ACHN (cell line): ENCODE measurements around the gene TBC1D9B.
A peak's percentile ranks its signal among the peaks of the same experiment; 100 is the strongest.

Experiments
- DNase-seq: peaks from one replicate; pipeline ENCODE4 v3.0.0-alpha.2; 2015
- in situ Hi-C: cut with HindIII; loops from 2 replicates; pipeline ENCODE4 v1.10.0; 2017; ENCODE audit warnings: low sequenced_read_pairs, low pct_ligation_motif_present, low pct_unique_long_range_greater_than_20kb

TBC1D9B gene

DNA sequence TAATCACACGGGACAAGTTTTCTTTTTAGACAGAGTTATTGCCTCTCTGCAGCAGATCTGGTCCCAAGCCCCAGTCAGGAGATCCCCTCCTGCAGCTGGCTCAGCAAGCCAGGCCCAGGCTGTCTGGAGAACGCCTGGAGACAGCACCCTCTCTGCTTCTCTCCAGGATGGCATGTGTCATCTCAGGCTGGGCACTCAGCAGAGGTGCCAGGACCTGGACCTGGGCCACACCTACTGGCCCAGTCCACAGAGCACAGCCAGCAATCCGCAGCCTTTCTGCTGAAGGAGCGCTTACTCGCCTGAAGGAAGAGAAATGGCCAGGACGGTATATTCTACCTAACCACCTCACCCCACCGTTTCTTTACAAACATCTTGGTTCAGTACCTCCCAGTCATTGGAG is 4.7 kb upstream of the TBC1D9B start:
- no peak for DNase-seq
- in situ Hi-C loops: no loop called here

DNA sequence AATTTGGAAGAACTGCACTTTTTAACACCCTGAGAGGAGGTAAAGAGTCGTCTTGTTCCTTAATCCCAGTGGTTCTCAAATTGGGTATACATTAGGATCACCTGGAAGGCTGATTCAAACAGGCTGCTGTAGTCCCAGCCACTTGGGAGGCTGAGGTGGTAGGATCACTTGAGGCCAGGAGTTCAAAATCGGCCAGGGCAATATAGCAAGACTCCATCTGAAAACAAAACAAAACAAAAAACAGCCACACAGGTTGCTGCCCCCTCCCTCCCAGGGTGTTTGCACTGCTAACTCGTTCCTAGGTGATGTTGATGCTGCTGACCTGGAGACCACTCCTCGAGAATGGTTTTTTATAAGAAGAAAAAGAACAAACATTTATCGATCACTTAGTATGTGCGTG is 1.5 kb upstream of the TBC1D9B start:
- DNase-seq: no peak
- in situ Hi-C loops: no loop called here

- no peak for DNase-seq
- in situ Hi-C loops: no loop called here
Observed at GRCh38 chr5:179908528-179908927, 831 bp upstream of the TBC1D9B start.

GRCh38 chr5:179906795-179907555 is 722 bp downstream of the TBC1D9B start:
- in situ Hi-C loops: no loop called here

GRCh38 chr5:179906294-179906794 is 1.4 kb downstream of the TBC1D9B start:
- no peak for DNase-seq
- in situ Hi-C loops: no loop called here

More at GRCh38 chr5:179906795-179907555, 722 bp downstream of the TBC1D9B start:
- DNase-seq: peak; percentile 28

GRCh38 chr5:179905161-179905560 is 2.5 kb downstream of the TBC1D9B start:
- DNase-seq: no peak
- in situ Hi-C loops: no loop called here

DNA sequence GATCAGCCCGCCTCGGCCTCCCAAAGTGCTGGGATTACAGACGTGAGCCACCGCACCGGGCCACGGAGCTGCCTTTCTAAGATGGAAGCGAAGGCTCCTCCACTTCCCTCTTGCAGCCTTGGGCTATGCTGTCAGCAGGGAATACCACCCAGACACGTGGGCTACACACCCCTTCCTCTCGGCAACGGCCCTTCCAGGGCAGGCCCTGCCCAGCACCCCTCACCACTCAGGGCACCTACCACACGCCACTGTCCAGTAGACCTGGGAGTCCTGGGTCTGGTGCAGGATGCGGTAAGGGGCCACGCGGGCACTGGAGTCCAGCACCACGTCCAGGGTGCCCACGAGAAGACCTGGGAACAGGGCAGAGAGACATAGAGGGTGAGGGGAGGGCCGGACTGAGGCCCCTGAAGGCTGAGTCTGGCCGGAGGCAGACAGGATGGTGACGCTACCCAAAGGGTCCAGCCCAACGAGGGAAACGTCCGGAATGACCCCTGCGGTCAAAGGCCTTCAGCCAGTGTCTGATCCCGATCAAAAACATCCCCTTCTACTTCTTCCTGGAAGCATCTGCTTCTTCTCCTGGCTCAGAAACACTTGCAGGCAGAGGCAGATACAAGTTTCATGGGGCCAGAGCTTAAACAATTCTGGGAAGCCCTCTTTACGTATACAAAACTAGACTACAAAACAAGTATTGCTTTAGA is 3.1 kb downstream of the TBC1D9B start:
- in situ Hi-C loops: no loop called here

DNA sequence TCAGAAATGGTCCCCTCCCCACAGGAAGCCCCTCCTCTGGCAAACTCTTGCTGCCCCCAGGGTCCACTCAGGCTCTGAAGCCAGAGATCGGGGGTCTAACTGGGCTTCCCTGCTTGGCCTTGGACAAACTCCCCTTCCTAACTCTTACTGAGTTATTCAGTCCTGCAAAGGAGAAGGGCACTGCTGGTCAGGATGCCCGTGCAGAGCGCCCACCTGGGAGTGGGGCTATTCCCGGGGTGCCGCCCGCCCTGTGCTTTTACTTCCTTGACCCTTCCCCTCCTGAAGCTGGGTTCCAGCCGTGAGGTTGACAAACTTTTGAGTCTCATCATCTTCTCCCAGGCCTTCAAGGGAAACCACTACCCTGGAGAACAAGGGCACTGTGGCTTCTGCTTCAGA is 4.9 kb downstream of the TBC1D9B start:
- in situ Hi-C loops: no loop called here
- no peak for DNase-seq

More for the DNA sequence above, 3.1 kb downstream of the TBC1D9B start:
- no peak for DNase-seq

DNA sequence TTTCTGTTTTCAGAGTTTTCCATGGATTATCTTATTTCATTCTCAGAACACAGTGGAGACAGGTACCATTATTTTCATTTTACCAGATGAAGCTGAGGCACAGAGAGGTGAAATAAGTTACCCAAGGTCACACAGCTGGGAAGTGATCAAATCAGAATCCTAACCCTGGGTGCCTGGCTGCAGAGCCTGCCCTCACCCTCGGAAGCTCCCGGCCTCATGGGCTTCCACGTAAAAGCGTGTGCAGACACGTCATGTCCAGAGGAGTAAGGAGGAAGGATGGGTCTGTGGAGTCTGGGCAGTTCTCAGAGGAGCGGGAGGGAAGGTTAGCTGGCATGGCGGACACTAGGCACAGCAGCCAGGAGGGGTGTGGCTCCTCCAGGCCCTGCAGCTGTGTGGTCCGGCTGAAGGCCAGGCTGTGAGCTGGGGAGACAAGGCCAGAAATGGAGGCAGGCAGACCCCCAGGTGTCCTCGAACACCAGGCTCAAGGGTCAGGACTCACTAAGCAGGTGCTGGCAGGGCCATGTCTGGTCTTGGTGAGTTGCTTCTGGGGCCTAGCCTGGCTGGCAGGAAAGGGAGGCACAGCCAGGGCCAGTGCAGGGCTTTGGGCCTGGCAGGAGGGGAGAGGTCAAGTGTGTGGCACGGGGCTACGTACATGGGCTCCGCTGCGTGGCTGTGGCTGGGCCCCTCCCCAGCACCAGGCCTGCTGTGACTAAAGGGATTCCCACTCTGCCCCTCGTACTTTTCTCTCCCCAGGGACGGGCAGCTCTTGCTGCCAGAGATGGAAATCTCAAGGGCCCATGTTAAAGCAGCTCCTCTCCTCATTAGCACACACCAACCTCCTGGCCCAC is 5.6 kb downstream of the TBC1D9B start:
- in situ Hi-C loops: no loop called here
- no peak for DNase-seq

GRCh38 chr5:179901462-179901861 is 6.2 kb downstream of the TBC1D9B start:
- in situ Hi-C loops: no loop called here

GRCh38 chr5:179900711-179901110 is 7.0 kb downstream of the TBC1D9B start:
- DNase-seq: no peak
- in situ Hi-C loops: no loop called here

More at GRCh38 chr5:179901462-179901861, 6.2 kb downstream of the TBC1D9B start:
- DNase-seq: no peak

DNA sequence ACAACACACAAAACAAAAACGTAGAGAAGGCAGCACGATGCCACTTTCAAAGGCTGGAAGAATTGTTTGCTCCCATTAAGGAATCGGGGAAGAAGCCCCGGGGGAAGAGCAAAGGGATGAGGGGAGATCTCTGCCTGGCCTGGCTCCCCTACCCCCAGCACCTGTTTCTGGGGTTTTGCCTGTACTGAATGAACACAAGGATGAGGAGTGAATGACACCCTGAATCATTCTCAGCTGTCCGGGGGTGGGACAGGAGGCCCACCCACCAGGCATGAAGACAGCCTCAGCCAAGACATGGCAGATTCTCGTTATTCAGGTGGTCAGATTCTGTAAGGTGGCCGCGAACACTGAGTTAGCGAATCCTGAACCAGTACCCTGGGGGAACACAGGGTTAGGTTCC is 7.5 kb downstream of the TBC1D9B start:
- no peak for DNase-seq
- in situ Hi-C loops: no loop called here

DNA sequence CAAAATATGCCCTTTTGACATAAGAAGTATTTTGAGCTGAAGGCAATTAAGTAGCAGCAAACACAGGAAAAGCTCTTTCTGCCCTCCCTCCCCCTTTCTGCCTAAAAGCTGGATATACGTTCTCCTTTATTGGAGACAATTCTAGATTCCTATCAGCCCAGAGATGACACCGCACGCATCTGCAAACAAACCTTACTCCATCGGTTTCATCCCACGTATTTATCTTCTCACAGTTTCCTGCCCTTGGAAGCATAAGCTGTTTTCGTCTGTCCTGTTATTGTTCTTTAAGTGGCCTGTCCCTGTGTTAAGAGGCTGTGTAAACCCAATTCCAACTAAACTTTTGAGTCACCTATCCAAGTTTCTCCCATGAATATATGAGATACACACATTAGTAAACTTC is 11.8 kb downstream of the TBC1D9B start:
- DNase-seq: no peak
- in situ Hi-C loops: no loop called here

DNA sequence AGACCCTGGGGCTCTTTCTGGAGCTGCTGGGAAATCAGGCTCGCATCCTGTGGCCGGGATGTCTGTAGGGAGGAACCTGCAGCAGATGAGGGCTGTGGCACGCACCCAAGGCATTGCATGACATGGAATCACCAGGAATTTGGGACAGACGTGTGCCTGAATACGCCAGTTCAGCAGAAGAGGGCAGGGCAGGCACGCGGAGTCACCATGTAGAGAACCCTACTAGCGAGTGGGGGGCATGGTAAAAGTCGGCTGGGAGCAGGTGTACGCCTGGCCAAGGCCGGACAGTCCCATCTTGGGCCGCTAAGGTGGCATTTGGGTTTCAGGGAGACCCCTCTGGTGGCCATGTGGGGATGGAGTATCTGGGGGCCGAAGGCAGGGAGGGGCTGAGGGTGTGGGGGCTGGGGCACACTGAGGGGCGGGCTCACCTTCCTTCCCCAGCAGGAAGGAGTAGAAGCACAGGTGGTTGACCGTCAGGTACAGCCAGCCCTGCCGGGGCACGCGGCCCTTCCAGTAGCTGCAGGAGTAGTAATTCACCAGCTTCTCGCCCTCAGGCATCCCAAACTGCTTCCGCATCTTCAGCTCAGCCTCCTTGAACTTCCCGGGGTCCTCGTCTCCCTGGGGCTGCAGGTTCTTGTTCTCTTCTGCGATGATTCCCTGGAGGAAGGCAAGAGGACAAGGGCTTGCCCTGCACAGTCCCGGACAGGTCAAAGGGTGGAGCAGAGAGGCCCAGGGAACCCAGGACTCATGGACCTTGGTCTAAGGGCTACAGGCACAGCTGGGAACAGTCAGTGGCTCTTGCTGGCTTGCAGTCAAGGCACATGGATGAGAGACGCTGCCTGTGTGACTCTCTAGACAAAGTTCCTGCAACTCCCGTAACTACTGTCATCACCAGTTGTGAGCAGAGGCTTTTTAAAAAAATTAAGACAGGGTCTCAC is 13.5 kb downstream of the TBC1D9B start:
- in situ Hi-C loops: no loop called here
- no peak for DNase-seq

GRCh38 chr5:179893076-179893957 is 14.4 kb downstream of the TBC1D9B start:
- DNase-seq: no peak
- in situ Hi-C loops: no loop called here

DNA sequence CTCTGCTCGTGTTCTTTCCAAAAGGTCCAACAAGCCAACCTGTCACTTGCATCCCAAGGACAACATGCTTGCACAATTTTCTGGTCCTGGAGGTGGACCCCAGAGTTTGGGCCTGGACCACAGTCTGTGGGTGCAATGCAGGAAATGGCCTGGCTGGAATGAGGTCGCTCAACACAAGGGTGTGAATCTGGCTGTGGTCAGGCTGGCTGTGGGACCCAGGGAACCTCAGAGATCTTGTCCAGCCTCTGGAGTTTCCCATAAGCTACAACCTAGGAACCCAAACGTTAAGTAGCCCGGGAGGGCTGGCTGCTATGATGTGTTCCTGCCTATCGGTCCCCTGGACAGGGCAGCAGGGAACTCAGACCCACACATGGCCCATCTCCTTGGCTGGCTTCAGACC is 15.4 kb downstream of the TBC1D9B start:
- DNase-seq: no peak
- in situ Hi-C loops: no loop called here
